Upper lobe of right lung (tissue), 1 donor: ENCODE data around the gene NCAPG2. TPM values are rescaled to one million over a fixed set of nuclear protein-coding genes. Genes with fewer than 3 reads are reported as not detected.
"Not testable (repeated sequence)": the region's sequence is repeated elsewhere in the genome, so short reads cannot be mapped to it uniquely, and the experiment has no call there.

ENCODE experiments used
- ATAC-seq: fragments of 200-7000 bp; cut with Tn5 transposase; one replicate; pipeline ENCODE4 v1.9.1; 2020; ENCODE audit warnings: mild to moderate bottlenecking, moderate library complexity
- DNase-seq: peaks from one replicate; pipeline ENCODE4 v3.0.0-alpha.2; 2020
- H3K27ac ChIP-seq: fragments of 200-600 bp; one replicate; pipeline ENCODE4 v1.8.0; 2022
- H3K27me3 ChIP-seq: fragments of 200-600 bp; one replicate; pipeline ENCODE4 v1.8.0; 2022; ENCODE audit warnings: mild to moderate bottlenecking
- H3K36me3 ChIP-seq: fragments of 200-600 bp; one replicate; pipeline ENCODE4 v1.8.0; 2022
- H3K4me1 ChIP-seq: fragments of 200-600 bp; one replicate; pipeline ENCODE4 v1.8.0; 2022
- H3K4me3 ChIP-seq: fragments of 200-600 bp; one replicate; pipeline ENCODE4 v1.8.0; 2022; ENCODE audit warnings: mild to moderate bottlenecking
- H3K9me3 ChIP-seq: fragments of 200-600 bp; one replicate; pipeline ENCODE4 v1.8.0; 2022
- CTCF ChIP-seq: fragments of 200-600 bp; IDR thresholded peaks from one replicate; pipeline ENCODE4 v1.8.0; 2022; ENCODE audit warnings: antibody characterized with exemption
- intact Hi-C: fragments of 100-400 bp; cut with DNase I; formaldehyde crosslinking; loops from one replicate; pipeline ENCODE4 v1.11.0; 2022
- total RNA-seq: library from RNA; stranded (reverse); fragmentation: NEBNext Ultra II Directional; extraction: Animal tissue kit (Norgen Biotek cat#: 25700); gene quantifications from one replicate; pipeline ENCODE4 v1.2.1, GENCODE V29; 2021
- donor health status: DM: no; HTN: yes; CAD: no; lungs with severe emphysema.

NCAPG2 gene
- total RNA-seq, 1 donor from 2014 or later: 6.5 TPM

- peaks cover 7% of the 10 kb centered on the region for H3K4me1 ChIP-seq
- no peaks in the 10 kb centered on the region for H3K36me3 ChIP-seq
- TF ChIP-seq CTCF: no peak
- H3K27me3 ChIP-seq: no peaks in the 10 kb centered on the region
- intact Hi-C loops: no loop called here
- H3K27ac ChIP-seq: no peak overlapping the region
- ATAC-seq: no peak
- no peaks in the 10 kb centered on the region for H3K9me3 ChIP-seq
- no peak for DNase-seq
- H3K4me3 ChIP-seq: no peak overlapping the region
These were observed 1.7 kb downstream of the NCAPG2 start for GRCh38 chr7:158702944-158703343.

- Histone ChIP-seq H3K9me3 (no peaks in the 10 kb centered on the region), H3K4me3 (no peak overlapping the region), H3K36me3 (no peaks in the 10 kb centered on the region), H3K4me1 (peaks cover 7% of the 10 kb centered on the region), H3K27me3 (no peaks in the 10 kb centered on the region), H3K27ac (no peak overlapping the region)
- ATAC-seq (no peak), DNase-seq (no peak)
- TF ChIP-seq CTCF: no peak
- intact Hi-C loops: no loop called here
These were observed 2.4 kb downstream of the NCAPG2 start for GRCh38 chr7:158702196-158702595.

GRCh38 chr7:158700008-158700407 is 4.6 kb downstream of the NCAPG2 start:
- no peak overlapping the region for H3K27ac ChIP-seq
- ATAC-seq (no peak), DNase-seq (no peak)
- no peaks in the 10 kb centered on the region for H3K36me3 ChIP-seq
- H3K4me1 ChIP-seq: no peaks in the 10 kb centered on the region
- intact Hi-C loops: no loop called here
- no peaks in the 10 kb centered on the region for H3K27me3 ChIP-seq
- no peaks in the 10 kb centered on the region for H3K9me3 ChIP-seq
- no peak overlapping the region for H3K4me3 ChIP-seq
- TF ChIP-seq CTCF: no peak

GRCh38 chr7:158699341-158699740 is 5.3 kb downstream of the NCAPG2 start:
- Histone ChIP-seq H3K36me3 (no peaks in the 10 kb centered on the region), H3K27ac (no peak overlapping the region), H3K4me3 (no peak overlapping the region), H3K27me3 (no peaks in the 10 kb centered on the region), H3K9me3 (no peaks in the 10 kb centered on the region), H3K4me1 (no peaks in the 10 kb centered on the region)
- TF ChIP-seq CTCF: no peak
- intact Hi-C loops: no loop called here
- ATAC-seq: no peak
- DNase-seq: no peak

- Histone ChIP-seq H3K27me3 (no peaks in the 10 kb centered on the region), H3K4me1 (no peaks in the 10 kb centered on the region), H3K27ac (no peak overlapping the region), H3K36me3 (no peaks in the 10 kb centered on the region), H3K4me3 (no peak overlapping the region), H3K9me3 (no peaks in the 10 kb centered on the region)
- intact Hi-C loops: no loop called here
- no peak for TF ChIP-seq CTCF
- DNase-seq: no peak
- ATAC-seq: no peak
These were observed 5.9 kb downstream of the NCAPG2 start for GRCh38 chr7:158698657-158699195.

GRCh38 chr7:158697597-158697996 is 7.0 kb downstream of the NCAPG2 start:
- H3K9me3 ChIP-seq, H3K27ac ChIP-seq, H3K36me3 ChIP-seq, DNase-seq, H3K27me3 ChIP-seq, ATAC-seq, H3K4me3 ChIP-seq, intact Hi-C loops, H3K4me1 ChIP-seq: not testable (repeated sequence)
